ENCODE data around the gene CSRP1. TPM values are rescaled to one million over a fixed set of nuclear protein-coding genes. Genes with fewer than 3 reads are reported as not detected.

The CSRP1 gene
- total and polyA plus RNA-seq, 9 of the 15 experiments (the other 6 are each of a cell fraction or from before 2014, with no cell fraction given) = 6.8 to 39.4 (median 23.7) TPM

GRCh38 chr1:201501144-201501543 is 5.8 kb downstream of the CSRP1 start:
- CTCF ChIA-PET (ENCODE audit: low intra/inter-chr PET ratio) = no interaction called here
- Histone ChIP-seq H3K36me3 (ENCODE audit: control insufficient read depth, insufficient read depth, low read length) (no peaks in the 10 kb centered on the region), H3K9ac (ENCODE audit: insufficient read depth in 1 of 2, low read depth in 2 of 2, low read length in 2 of 2) (no peak overlapping the region), H3K27me3 (ENCODE audit: control insufficient read depth in 2 of 2, insufficient read depth in 2 of 2, low read length in 2 of 2) (peaks cover 0 to 20% of the 10 kb centered on the region in 2 experiments; a peak in 1 of 5 replicates), H4K20me1 (replicated peaks; ENCODE audit: control insufficient read depth, insufficient read depth, low read length) (no peaks in the 10 kb centered on the region), H3K4me2 (ENCODE audit: insufficient read depth, low read length) (no peak overlapping the region), H3K9me3 (replicated peaks; ENCODE audit: control insufficient read depth, insufficient read depth, low read depth, low read length) (no peaks in the 10 kb centered on the region), H3K4me1 (replicated peaks in 1 of 2; ENCODE audit: control insufficient read depth in 2 of 2, insufficient read depth in 2 of 2, low read length in 2 of 2) (peaks cover 0 to 9% of the 10 kb centered on the region in 2 experiments; a peak in 3 of 5 replicates), H3K27ac (ENCODE audit: extremely low read depth, low read depth, low read length) (no peak overlapping the region), H3K79me2 (ENCODE audit: control insufficient read depth, insufficient read depth, low read length) (no peaks in the 10 kb centered on the region), H3K4me3 (no peak overlapping the region), H3K9me1 (ENCODE audit: control insufficient read depth, insufficient read depth, low read length) (no peaks in the 10 kb centered on the region), H2AFZ (ENCODE audit: low read depth, low read length) (no peak overlapping the region)
- BruUV-seq (replicated peaks) = no TSS peak
- intact Hi-C loops (cut with micrococcal nuclease) = no loop called here
- WGBS (ENCODE audit: insufficient coverage, low coverage, missing lambda C conversion rate) = 49% methylated on average over 8 of the region's 8 CpGs
- in situ Hi-C loops (cut with MboI) = no loop called here
- FAIRE-seq (peak; percentile 6), ATAC-seq (no peak), DNase-seq (ENCODE audit: extremely low read depth in 1 of 4, low spot score in 3 of 4) (no peak)
- TF ChIP-seq, protein P1, sequence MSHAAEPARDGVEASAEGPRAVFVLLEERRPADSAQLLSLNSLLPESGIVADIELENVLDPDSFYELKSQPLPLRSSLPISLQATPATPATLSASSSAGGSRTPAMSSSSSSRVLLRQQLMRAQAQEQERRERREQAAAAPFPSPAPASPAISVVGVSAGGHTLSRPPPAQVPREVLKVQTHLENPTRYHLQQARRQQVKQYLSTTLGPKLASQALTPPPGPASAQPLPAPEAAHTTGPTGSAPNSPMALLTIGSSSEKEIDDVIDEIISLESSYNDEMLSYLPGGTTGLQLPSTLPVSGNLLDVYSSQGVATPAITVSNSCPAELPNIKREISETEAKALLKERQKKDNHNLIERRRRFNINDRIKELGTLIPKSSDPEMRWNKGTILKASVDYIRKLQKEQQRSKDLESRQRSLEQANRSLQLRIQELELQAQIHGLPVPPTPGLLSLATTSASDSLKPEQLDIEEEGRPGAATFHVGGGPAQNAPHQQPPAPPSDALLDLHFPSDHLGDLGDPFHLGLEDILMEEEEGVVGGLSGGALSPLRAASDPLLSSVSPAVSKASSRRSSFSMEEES (CRISPR knock-in tag; IDR thresholded peaks at IDR 0.05) = no peak
- TF ChIP-seq ARID1B (IDR thresholded peaks at IDR 0.05) (no peak), NFIX (CRISPR knock-in tag; IDR thresholded peaks at IDR 0.05; ENCODE audit: low read depth) (no peak), LCOR (CRISPR knock-in tag; IDR thresholded peaks at IDR 0.05) (no peak), U2AF1 (optimal IDR thresholded peaks at IDR 0.05; ENCODE audit: low read depth, low read length) (no peak)
- POLR2A ChIA-PET = interaction anchor here (1.1 to 3.4 kb wide), 5 partner anchors 8 to 65 kb away, joined by 3 to 14 read pairs (median 4); no protein-coding TSS in a partner anchor
